DMS53 treated with DMSO at 0.1 percent for 48 hours (cell line): ENCODE measurements around the gene VKORC1.
"Not testable (repeated sequence)": the region's sequence is repeated elsewhere in the genome, so short reads cannot be mapped to it uniquely, and the experiment has no call there.

Experiments
- DNase-seq: peaks from one replicate; lab custom pipeline; 2025; ENCODE audit not compliant: unreplicated experiment; lab: John Stamatoyannopoulos, UW

Gene VKORC1

GRCh38 chr16:31094424-31095120, at the start of gene VKORC1:
Gene VKORC1, minus strand, starts transcription at chr16:31094797. Its CDS starts 68 bp downstream, at chr16:31094729.
- peak; percentile 90 for DNase-seq

GRCh38 chr16:31143694-31144148, 49.1 kb upstream of the VKORC1 start:
- no peak for DNase-seq

- no peak for DNase-seq
These were observed 48.6 kb upstream of the VKORC1 start for GRCh38 chr16:31143011-31143693.

GRCh38 chr16:31142109-31143010, 47.8 kb upstream of the VKORC1 start:
- peak; percentile 89 for DNase-seq

GRCh38 chr16:31141489-31142108, 47.0 kb upstream of the VKORC1 start:
- DNase-seq: no peak

GRCh38 chr16:31141071-31141469, 46.5 kb upstream of the VKORC1 start:
- not testable (repeated sequence) for DNase-seq

GRCh38 chr16:31138621-31139578, 44.3 kb upstream of the VKORC1 start:
- no peak for DNase-seq

- not testable (repeated sequence) for DNase-seq
These were observed 42.4 kb upstream of the VKORC1 start for GRCh38 chr16:31136822-31137499.

- no peak for DNase-seq
These were observed 41.7 kb upstream of the VKORC1 start for GRCh38 chr16:31136287-31136662.

GRCh38 chr16:31135535-31136286, 41.1 kb upstream of the VKORC1 start, which contains the start of gene PRSS8:
Gene PRSS8, minus strand, starts transcription at chr16:31135727. Its CDS starts 229 bp downstream, at chr16:31135498.
- peak; percentile 42 for DNase-seq

GRCh38 chr16:31134625-31135534, 40.3 kb upstream of the VKORC1 start:
- no peak for DNase-seq

- DNase-seq: no peak
These were observed 39.5 kb upstream of the VKORC1 start for GRCh38 chr16:31134091-31134571.

GRCh38 chr16:31133046-31133501, 38.5 kb upstream of the VKORC1 start:
- no peak for DNase-seq

GRCh38 chr16:31132303-31132979, 37.8 kb upstream of the VKORC1 start:
- no peak for DNase-seq

- DNase-seq: no peak
These were observed 37.3 kb upstream of the VKORC1 start for GRCh38 chr16:31131841-31132271.

GRCh38 chr16:31131416-31131815, 36.8 kb upstream of the VKORC1 start:
- no peak for DNase-seq

GRCh38 chr16:31130899-31131298, 36.3 kb upstream of the VKORC1 start:
- peak; percentile 84 for DNase-seq
